HepG2 (cell line): ENCODE measurements around the gene TEX28. TPM values are rescaled to one million over a fixed set of nuclear protein-coding genes. Genes with fewer than 3 reads are reported as not detected.

Experiments used
- ATAC-seq: fragments of 200-7000 bp; cut with Tn5 transposase; 3 replicates; pipeline ENCODE4 v1.9.1; 2020; ENCODE audit warnings: mild to moderate bottlenecking, moderate library complexity
- BruUV-seq: library from RNA; stranded (reverse); fragments of 400-500 nt; replicated peaks from 2 replicates; lab custom pipeline; 2021; lab: Mats Ljungman, UMichigan
- CTCF ChIA-PET: fragments of 300-600 bp; formaldehyde crosslinking; extraction: SDS; loops from one replicate; lab custom pipeline; 2021; ENCODE audit warnings: low total read pairs, inconsistent platforms, low intra/inter-chr PET ratio; lab: Yijun Ruan, JAX
- POLR2A ChIA-PET: fragments of 350-600 bp; sonication (Branson Sonifier 250); formaldehyde crosslinking; loops from one replicate; lab custom pipeline; 2020; ENCODE audit warnings: antibody characterized with exemption, inconsistent platforms; lab: Yijun Ruan, JAX
- DNase-seq: peaks from one replicate; pipeline ENCODE4 v3.0.0-alpha.2; 2015; ENCODE audit warnings: low spot score
- FAIRE-seq: peaks from 3 replicates; lab custom pipeline; 2011; peaks lifted over from hg19 to GRCh38; lab: Jason Lieb, UNC
- H2AFZ ChIP-seq: one replicate; pipeline ENCODE4 v1.6.1; 2011; ENCODE audit warnings: low read length, inconsistent platforms
- H3K27ac ChIP-seq: fragments of 300-600 bp; 3 replicates; pipeline ENCODE4 v1.8.0; 2011; ENCODE audit warnings: mixed run types, mild to moderate bottlenecking, mixed read lengths, low read length, inconsistent platforms; ENCODE audit not compliant: insufficient read depth; ENCODE audit errors: extremely low read length
- H3K27me3 ChIP-seq, 2 experiments: fragments of 200-600 bp in 1 of 2; 2 replicates in 1 of 2; 3 replicates in 1 of 2; pipeline versions ENCODE4 v1.6.0 to v1.8.0; 2011; ENCODE audit warnings: low read length in 2 of 2, mild to moderate bottlenecking in 2 of 2, moderate library complexity in 2 of 2, inconsistent platforms in 1 of 2; ENCODE audit not compliant: insufficient read depth in 2 of 2, control insufficient read depth in 1 of 2
- H3K36me3 ChIP-seq, 2 experiments: fragments of 200-600 bp in 1 of 2; replicated peaks in 1 of 2; 2 replicates in 1 of 2; 3 replicates in 1 of 2; pipeline versions ENCODE4 v1.5.1 to v1.8.0; 2011; ENCODE audit warnings: low read length in 2 of 2, inconsistent platforms in 1 of 2; ENCODE audit not compliant: insufficient read depth in 2 of 2, control insufficient read depth in 1 of 2
- H3K4me1 ChIP-seq: 2 replicates; pipeline ENCODE4 v1.5.1; 2012; ENCODE audit warnings: low read length, inconsistent platforms; ENCODE audit not compliant: insufficient read depth
- H3K4me2 ChIP-seq: 2 replicates; pipeline ENCODE4 v1.6.0; 2011; ENCODE audit warnings: low read depth, low read length, inconsistent platforms
- H3K4me3 ChIP-seq, 3 experiments: fragments of 200-600 bp in 1 of 3; sonication (generic), shearing (Covaris generic) in 1 of 3; replicated peaks in 1 of 3; 2 replicates each; pipeline ENCODE4 v1.5.1; 2011 to 2016; ENCODE audit warnings: low read length in 3 of 3, inconsistent platforms in 2 of 3, low read depth in 2 of 3, mild to moderate bottlenecking in 2 of 3, control low read depth in 1 of 3, mixed read lengths in 1 of 3; ENCODE audit not compliant: insufficient read depth in 1 of 3
- H3K79me2 ChIP-seq: one replicate; pipeline ENCODE4 v1.6.1; 2011; ENCODE audit warnings: low read length, inconsistent platforms; ENCODE audit not compliant: insufficient read depth
- H3K9ac ChIP-seq: 2 replicates; pipeline ENCODE4 v1.6.0; 2011; ENCODE audit warnings: mild to moderate bottlenecking, low read depth, low read length, inconsistent platforms; ENCODE audit not compliant: insufficient read depth
- H3K9me3 ChIP-seq: 2 replicates; pipeline ENCODE4 v1.5.1; 2012; ENCODE audit warnings: mild to moderate bottlenecking, low read length
- H4K20me1 ChIP-seq: 2 replicates; pipeline ENCODE4 v1.6.0; 2011; ENCODE audit warnings: inconsistent platforms, mild to moderate bottlenecking, low read length, moderate library complexity; ENCODE audit not compliant: insufficient read depth
- ATF3 ChIP-seq: sonication (generic); formaldehyde crosslinking; IDR thresholded peaks from 2 replicates; pipeline ENCODE4 v1.4.0; 2020; ENCODE audit warnings: missing genetic modification reagents
- BRF2 ChIP-seq: sonication (generic); formaldehyde crosslinking; IDR thresholded peaks from 2 replicates; pipeline ENCODE4 v1.8.1; 2022; ENCODE audit warnings: mild to moderate bottlenecking, missing genetic modification reagents
- DNMT1 ChIP-seq: sonication (generic); formaldehyde crosslinking; IDR thresholded peaks from 2 replicates; pipeline ENCODE4 v1.5.1; 2020; ENCODE audit warnings: mild to moderate bottlenecking, missing genetic modification reagents
- DPF2 ChIP-seq: sonication (generic); formaldehyde crosslinking; IDR thresholded peaks from 2 replicates; pipeline ENCODE4 v1.4.0; 2020; ENCODE audit warnings: mild to moderate bottlenecking, low read depth, missing genetic modification reagents, borderline replicate concordance
- FOXO4 ChIP-seq: sonication (generic); formaldehyde crosslinking; conservative IDR thresholded peaks from 2 replicates; pipeline ENCODE4 v1.8.1; 2023; ENCODE audit warnings: missing genetic modification reagents
- HNF1B ChIP-seq: sonication (generic); formaldehyde crosslinking; IDR thresholded peaks from 2 replicates; pipeline ENCODE4 v1.5.1; 2020; ENCODE audit warnings: mild to moderate bottlenecking, moderate library complexity, missing genetic modification reagents
- NCOA1 ChIP-seq: sonication (generic); formaldehyde crosslinking; IDR thresholded peaks from 2 replicates; pipeline ENCODE4 v1.9.0; 2021; ENCODE audit warnings: missing genetic modification reagents
- NR1H2 ChIP-seq: sonication (generic); formaldehyde crosslinking; IDR thresholded peaks from 2 replicates; pipeline ENCODE4 v1.8.1; 2022; ENCODE audit warnings: low read depth, missing genetic modification reagents, borderline replicate concordance
- ONECUT2 ChIP-seq: sonication (generic); formaldehyde crosslinking; IDR thresholded peaks from 2 replicates; pipeline ENCODE4 v1.4.0; 2020; ENCODE audit warnings: missing genetic modification reagents
- PREB ChIP-seq: sonication (generic); formaldehyde crosslinking; IDR thresholded peaks from 2 replicates; pipeline ENCODE4 v1.4.0; 2020; ENCODE audit warnings: missing genetic modification reagents
- U2AF1 ChIP-seq: fragments of 200-400 bp; formaldehyde crosslinking; optimal IDR thresholded peaks from 2 replicates; pipeline ENCODE3; 2017; ENCODE audit warnings: mild to moderate bottlenecking, low read depth, low read length
- ZNF224 ChIP-seq: sonication (generic); formaldehyde crosslinking; IDR thresholded peaks from 2 replicates; pipeline ENCODE4 v1.5.0; 2020; ENCODE audit warnings: mild to moderate bottlenecking, missing genetic modification reagents
- ZNF577 ChIP-seq: sonication (generic); formaldehyde crosslinking; IDR thresholded peaks from 2 replicates; pipeline ENCODE4 v1.4.0; 2020; ENCODE audit warnings: mild to moderate bottlenecking, low read depth, missing genetic modification reagents, borderline replicate concordance
- ZNF589 ChIP-seq: sonication (generic); formaldehyde crosslinking; conservative IDR thresholded peaks from 2 replicates; pipeline ENCODE4 v1.8.0; 2022; ENCODE audit warnings: mild to moderate bottlenecking, moderate library complexity, missing genetic modification reagents
- ZNF644 ChIP-seq: IDR thresholded peaks from 2 replicates; pipeline ENCODE4 v1.6.1; 2016; ENCODE audit warnings: low read depth
- ZNF850 ChIP-seq: sonication (generic); formaldehyde crosslinking; conservative IDR thresholded peaks from 2 replicates; pipeline ENCODE4 v1.9.0; 2021; ENCODE audit warnings: mild to moderate bottlenecking, missing genetic modification reagents
- WGBS: methylation state at CpG from one replicate; pipeline ENCODE4 v1.1.6; 2017; ENCODE audit warnings: low lambda C conversion rate; 5-methylcytosine and 5-hydroxymethylcytosine counted together
- in situ Hi-C: cut with HindIII; loops from 2 replicates; pipeline ENCODE4 v1.10.0; 2017; ENCODE audit warnings: low pct_unique_long_range_greater_than_20kb; ENCODE audit not compliant: extremely low pct_ligation_motif_present
- intact Hi-C: fragments of 100-400 bp; cut with micrococcal nuclease; formaldehyde crosslinking; loops from one replicate; pipeline ENCODE4 v1.10.0; 2022; ENCODE audit not compliant: unreplicated experiment
- polyA plus RNA-seq, 8 experiments: library from polyadenylated mRNA; depleted of rRNA in 3 of 8; stranded (reverse) in 7 of 8; unstranded in 1 of 8; fragments of >200 nt; fragmentation: Illumina TruSeq in 4 of 8; extraction: Trizol in 4 of 8; gene quantifications; 2 replicates each; pipeline versions ENCODE4 v1.2.1 to v1.2.3, GENCODE V29; 2011 to 2016; ENCODE audit warnings: low read depth in 4 of 8, missing spikeins in 1 of 8, mixed read lengths in 1 of 8; ENCODE audit not compliant: insufficient read depth in 1 of 8
- total RNA-seq, 5 experiments: library from RNA; depleted of rRNA; stranded (reverse); fragments of >200 nt; fragmentation: Illumina TruSeq; extraction: Trizol; gene quantifications; 2 replicates each; pipeline ENCODE4 v1.2.3, GENCODE V29; 2016; ENCODE audit warnings: low read depth in 1 of 5

The TEX28 gene
- total and polyA plus RNA-seq, 2 of the 13 experiments (the other 11 are each of a cell fraction or from before 2014, with no cell fraction given), result not detected

- FAIRE-seq, result peak; percentile 4
Observed at GRCh38 chrX:154313147-154313546, 18.2 kb upstream of the TEX28 start.

More at GRCh38 chrX:154313147-154313546, 18.2 kb upstream of the TEX28 start:
- in situ Hi-C loops, result no loop called here
- intact Hi-C loops, result no loop called here
- Histone ChIP-seq H3K9me3 (no peaks in the 10 kb centered on the region), H3K4me1 (peaks cover 11% of the 10 kb centered on the region), H3K27me3 (no peaks in the 10 kb centered on the region), H3K79me2 (no peaks in the 10 kb centered on the region), H3K4me3 (no peak overlapping the region), H3K4me2 (0 out of 2 replicates have a peak overlapping the region, but pooled peaks have one; percentile 27), H2AFZ (no peak overlapping the region), H3K27ac (no peak overlapping the region), H3K9ac (no peak overlapping the region), H3K36me3 (no peaks in the 10 kb centered on the region), H4K20me1 (no peaks in the 10 kb centered on the region)
- no TSS peak for BruUV-seq
- 39% methylated on average over 5 of the region's 5 CpGs for WGBS
- POLR2A ChIA-PET, result no interaction called here
- CTCF ChIA-PET, result no interaction called here
- DNase-seq (no peak), ATAC-seq (no peak)
- TF ChIP-seq FOXO4 (no peak), ZNF850 (CRISPR knock-in tag) (no peak), DNMT1 (CRISPR knock-in tag) (no peak), BRF2 (CRISPR knock-in tag) (no peak), ZNF577 (CRISPR knock-in tag) (no peak), U2AF1 (no peak), HNF1B (no peak), ONECUT2 (CRISPR knock-in tag) (no peak), ATF3 (no peak), ZNF589 (CRISPR knock-in tag) (no peak), NCOA1 (CRISPR knock-in tag) (no peak), DPF2 (no peak), PREB (CRISPR knock-in tag) (no peak), NR1H2 (CRISPR knock-in tag) (no peak), ZNF224 (no peak), ZNF644 (CRISPR knock-in tag) (no peak)
